GM18870 (cell line): Measurements from ENCODE around the gene USP13.
"Not testable (repeated sequence)": the region's sequence is repeated elsewhere in the genome, so short reads cannot be mapped to it uniquely, and the experiment has no call there.

Source experiments
- ATAC-seq: cut with Tn5 transposase; IDR thresholded peaks from one replicate; pipeline ENCODE4 v1.9.1; 2021; ENCODE audit warnings: moderate library complexity; ENCODE audit not compliant: unreplicated experiment

USP13 gene

GRCh38 chr3:179733797-179734196, 81.0 kb downstream of the USP13 start:
- ATAC-seq: no peak

GRCh38 chr3:179734497-179735281, 81.8 kb downstream of the USP13 start:
- ATAC-seq: no peak

- ATAC-seq: no peak
Measured at GRCh38 chr3:179735321-179735720, 82.5 kb downstream of the USP13 start.

- ATAC-seq: no peak
Measured at GRCh38 chr3:179738998-179739397, 86.2 kb downstream of the USP13 start.

- no peak for ATAC-seq
Measured at GRCh38 chr3:179739816-179740594, 87.2 kb downstream of the USP13 start.

- ATAC-seq: no peak
Measured at GRCh38 chr3:179743913-179744312, 91.1 kb downstream of the USP13 start.

GRCh38 chr3:179744667-179745066, 91.8 kb downstream of the USP13 start:
- ATAC-seq: no peak

- no peak for ATAC-seq
Measured at GRCh38 chr3:179745079-179745478, 92.2 kb downstream of the USP13 start.

- ATAC-seq: no peak
Measured at GRCh38 chr3:179745716-179746115, 92.9 kb downstream of the USP13 start.

GRCh38 chr3:179750720-179751328, 98.0 kb downstream of the USP13 start:
- no peak for ATAC-seq

GRCh38 chr3:179760944-179761343, 108.1 kb downstream of the USP13 start:
- no peak for ATAC-seq

- no peak for ATAC-seq
Measured at GRCh38 chr3:179765396-179765795, 112.6 kb downstream of the USP13 start.

GRCh38 chr3:179766416-179767133, 113.7 kb downstream of the USP13 start:
- no peak for ATAC-seq

- ATAC-seq: no peak
Measured at GRCh38 chr3:179768080-179768479, 115.2 kb downstream of the USP13 start.

GRCh38 chr3:179769411-179770247, 116.8 kb downstream of the USP13 start:
- no peak for ATAC-seq

GRCh38 chr3:179771797-179772196, 119.0 kb downstream of the USP13 start:
- ATAC-seq: no peak

GRCh38 chr3:179772297-179772696, 119.5 kb downstream of the USP13 start:
- ATAC-seq: no peak

GRCh38 chr3:179775416-179776122, 122.7 kb downstream of the USP13 start:
- ATAC-seq: no peak

- ATAC-seq: not testable (repeated sequence)
Measured at GRCh38 chr3:179782841-179783240, 130.0 kb downstream of the USP13 start.

GRCh38 chr3:179788996-179789395, 136.2 kb downstream of the USP13 start:
- ATAC-seq: no peak
